Endothelial cell of umbilical vein (primary cell): ENCODE data around the gene ZFP62. TPM values are rescaled to one million over a fixed set of nuclear protein-coding genes. Genes with fewer than 3 reads are reported as not detected.

Source experiments
- BruUV-seq: library from RNA; stranded (reverse); fragments of 400-500 nt; replicated peaks from 2 replicates; lab custom pipeline; 2021; lab: Mats Ljungman, UMichigan
- CTCF ChIA-PET: fragments of 300-600, 350-600 bp; sonication (Branson Sonifier 250); formaldehyde crosslinking; loops from one replicate; lab custom pipeline; 2021; ENCODE audit warnings: antibody characterized with exemption, inconsistent platforms; lab: Charles Lee
- POLR2A ChIA-PET: fragments of 300-600, 350-600 bp; sonication (Branson Sonifier 250); formaldehyde crosslinking; loops from one replicate; lab custom pipeline; 2021; ENCODE audit warnings: antibody characterized with exemption, inconsistent platforms; lab: Charles Lee
- DNase-seq: peaks from one replicate; pipeline ENCODE4 v3.0.0-alpha.2; 2011; ENCODE audit warnings: low read depth, low spot score
- FAIRE-seq: peaks from 2 replicates; lab custom pipeline; 2011; peaks lifted over from hg19 to GRCh38; lab: Jason Lieb, UNC
- H2AFZ ChIP-seq: 2 replicates; pipeline ENCODE4 v1.6.0; 2012; ENCODE audit warnings: low read depth, low read length, control low read depth, inconsistent platforms
- H3K27ac ChIP-seq: 2 replicates; pipeline ENCODE4 v1.5.1; 2011; ENCODE audit warnings: low read depth, mild to moderate bottlenecking, control low read depth, low read length, moderate library complexity; ENCODE audit not compliant: insufficient read depth
- H3K27me3 ChIP-seq, 2 experiments: 2 replicates each; pipeline versions ENCODE4 v1.6.0 to v1.6.1; 2011; ENCODE audit warnings: low read length in 2 of 2, mixed read lengths in 1 of 2; ENCODE audit not compliant: control insufficient read depth in 2 of 2, insufficient read depth in 2 of 2
- H3K36me3 ChIP-seq, 2 experiments: 2 replicates in 1 of 2; 3 replicates in 1 of 2; pipeline ENCODE4 v1.5.1; 2011; ENCODE audit warnings: low read length in 2 of 2, mild to moderate bottlenecking in 1 of 2, moderate library complexity in 1 of 2; ENCODE audit not compliant: control insufficient read depth in 2 of 2, insufficient read depth in 2 of 2; ENCODE audit errors: extremely low read depth in 1 of 2
- H3K4me1 ChIP-seq: 3 replicates; pipeline ENCODE4 v1.5.1; 2011; ENCODE audit warnings: mild to moderate bottlenecking, low read length; ENCODE audit not compliant: control insufficient read depth, insufficient read depth; ENCODE audit errors: extremely low read depth
- H3K4me2 ChIP-seq: 2 replicates; pipeline ENCODE4 v1.6.1; 2011; ENCODE audit warnings: low read length, control low read depth, mixed read lengths; ENCODE audit not compliant: insufficient read depth
- H3K4me3 ChIP-seq, 3 experiments: fragments of 200-600 bp in 1 of 3; sonication (generic), shearing (Covaris generic) in 1 of 3; replicated peaks in 1 of 3; 2 replicates each; pipeline ENCODE4 v1.5.1; 2011 to 2016; ENCODE audit warnings: control low read depth in 3 of 3, low read length in 3 of 3, mild to moderate bottlenecking in 2 of 3, inconsistent platforms in 1 of 3, low read depth in 1 of 3, moderate library complexity in 1 of 3; ENCODE audit not compliant: insufficient read depth in 1 of 3
- H3K79me2 ChIP-seq: 2 replicates; pipeline ENCODE4 v1.6.0; 2012; ENCODE audit warnings: low read length, inconsistent platforms; ENCODE audit not compliant: control insufficient read depth, insufficient read depth
- H3K9ac ChIP-seq: replicated peaks from 2 replicates; pipeline ENCODE3; 2011; ENCODE audit warnings: low read length, control low read depth; ENCODE audit not compliant: insufficient read depth; ENCODE audit errors: extremely low read depth
- H3K9me1 ChIP-seq: replicated peaks from 3 replicates; pipeline ENCODE4 v1.6.0; 2011; ENCODE audit warnings: mild to moderate bottlenecking, low read length; ENCODE audit not compliant: control insufficient read depth, insufficient read depth; ENCODE audit errors: extremely low read depth
- H3K9me3 ChIP-seq: replicated peaks from 2 replicates; pipeline ENCODE4 v1.5.1; 2012; ENCODE audit warnings: low read length, inconsistent platforms; ENCODE audit not compliant: control insufficient read depth, insufficient read depth
- H4K20me1 ChIP-seq: replicated peaks from 2 replicates; pipeline ENCODE3; 2011; ENCODE audit warnings: mild to moderate bottlenecking, low read length; ENCODE audit not compliant: control insufficient read depth, insufficient read depth; ENCODE audit errors: extremely low read depth
- CTCF ChIP-seq, 2 donors: IDR thresholded peaks; 1 replicate in 1 of 2; 2 replicates in 1 of 2; pipeline ENCODE4 v1.5.1; 2011; ENCODE audit warnings: low read length in 2 of 2, mild to moderate bottlenecking in 2 of 2, moderate library complexity in 2 of 2, control low read depth in 1 of 2, inconsistent platforms in 1 of 2, low read depth in 1 of 2; ENCODE audit not compliant: insufficient read depth in 1 of 2; ENCODE audit errors: extremely low read depth in 1 of 2
- EZH2 ChIP-seq: IDR thresholded peaks from 2 replicates; pipeline ENCODE4 v1.6.1; 2012; ENCODE audit warnings: borderline replicate concordance, low read depth, mild to moderate bottlenecking, moderate library complexity, low read length, inconsistent platforms; ENCODE audit not compliant: severe bottlenecking
- FOS ChIP-seq: IDR thresholded peaks from 2 replicates; pipeline ENCODE4 v1.6.1; 2011; ENCODE audit warnings: mild to moderate bottlenecking, low read length, moderate library complexity, borderline replicate concordance; ENCODE audit not compliant: insufficient read depth
- GATA2 ChIP-seq: IDR thresholded peaks from 2 replicates; pipeline ENCODE4 v1.7.0; 2011; ENCODE audit warnings: low read depth, mild to moderate bottlenecking, moderate library complexity, mixed read lengths, low read length; ENCODE audit not compliant: insufficient read length, insufficient read depth
- JUN ChIP-seq: IDR thresholded peaks from 2 replicates; pipeline ENCODE4 v1.6.1; 2011; ENCODE audit warnings: borderline replicate concordance, low read depth; ENCODE audit not compliant: insufficient read length, insufficient read depth
- MAX ChIP-seq: IDR thresholded peaks from 2 replicates; pipeline ENCODE4 v1.6.1; 2011; ENCODE audit not compliant: insufficient read depth, insufficient read length
- MYC ChIP-seq: IDR thresholded peaks from one replicate; pipeline ENCODE4 v1.6.1; 2011; ENCODE audit warnings: mild to moderate bottlenecking, low read depth, low read length
- POLR2A ChIP-seq: IDR thresholded peaks from 2 replicates; pipeline ENCODE4 v1.6.1; 2012; ENCODE audit warnings: low read depth, mild to moderate bottlenecking, control low read depth, low read length
- POLR2AphosphoS5 ChIP-seq: IDR thresholded peaks from 2 replicates; pipeline ENCODE4 v1.6.1; 2012; ENCODE audit warnings: low read depth, mild to moderate bottlenecking, control low read depth, low read length, moderate library complexity; ENCODE audit not compliant: insufficient read depth
- dilution Hi-C: fragments of 300-500 bp; cut with MboI; formaldehyde crosslinking; loops from one replicate; pipeline ENCODE4 v1.15.0; 2019; ENCODE audit warnings: low sequenced_read_pairs; ENCODE audit not compliant: extremely low pct_ligation_motif_present
- intact Hi-C: fragments of 100-400 bp; cut with micrococcal nuclease; formaldehyde crosslinking; loops from one replicate; pipeline ENCODE4 v1.10.0; 2022
- polyA plus RNA-seq, 4 experiments: library from polyadenylated mRNA; depleted of rRNA in 3 of 4; stranded (reverse) in 3 of 4; unstranded in 1 of 4; fragments of >200 nt; gene quantifications; 2 replicates each; pipeline versions ENCODE4 v1.2.1 to v1.2.3, GENCODE V29; 2011 to 2012; ENCODE audit warnings: missing spikeins in 1 of 4
- total RNA-seq: library from RNA; stranded (reverse); gene quantifications from 2 replicates; pipeline ENCODE4 v1.2.3, GENCODE V29; 2021

ZFP62 gene
- total and polyA plus RNA-seq, 2 donors (not counting 3 experiments of a cell fraction or from before 2014, with no cell fraction given), result 3.7 to 19.7 TPM

GRCh38 chr5:180869587-180869986 lies 8.5 kb upstream of the ZFP62 start:
- no peaks in the 10 kb centered on the region for H3K36me3 ChIP-seq
- no peaks in the 10 kb centered on the region for H3K9me1 ChIP-seq
- no peak overlapping the region for H3K9ac ChIP-seq
- TF ChIP-seq EZH2 (no peak), JUN (no peak), POLR2A (no peak), FOS (no peak), CTCF (IDR thresholded peaks at IDR 0.05; ENCODE audit: extremely low read depth in 1 of 2, insufficient read depth in 1 of 2, low read depth in 1 of 2, low read length in 2 of 2) (no peak), MAX (no peak), MYC (no peak), GATA2 (no peak), POLR2AphosphoS5 (no peak)
- H3K27me3 ChIP-seq, result peaks cover 2 to 7% of the 10 kb centered on the region in 2 experiments
- dilution Hi-C loops, result no loop called here
- H3K27ac ChIP-seq, result no peak overlapping the region
- no peak overlapping the region for H3K4me2 ChIP-seq
- ChIA-PET POLR2A (no interaction called here), CTCF (interaction anchor here (0.6 to 2.5 kb wide), 18 partner anchors 9 to 315 kb away, joined by 3 to 53 read pairs (median 6); no protein-coding TSS in a partner anchor)
- no peaks in the 10 kb centered on the region for H4K20me1 ChIP-seq
- FAIRE-seq (no peak), DNase-seq (no peak)
- H3K79me2 ChIP-seq, result no peaks in the 10 kb centered on the region
- no TSS peak for BruUV-seq
- intact Hi-C loops, result loop anchor here (1.0 to 2.0 kb wide), 4 partner anchors 67 to 315 kb away; partner anchors contain the start of gene MGAT1
- peaks cover 4% of the 10 kb centered on the region for H3K4me1 ChIP-seq
- H2AFZ ChIP-seq, result no peak overlapping the region
- H3K9me3 ChIP-seq, result no peaks in the 10 kb centered on the region
- H3K4me3 ChIP-seq, result no peak overlapping the region
